ENCODE measurements around the gene ARNT2. TPM values are rescaled to one million over a fixed set of nuclear protein-coding genes. Genes with fewer than 3 reads are reported as not detected.

Gene ARNT2
- total RNA-seq, 1 experiment from 2014 or later = 16.8 TPM

DNA sequence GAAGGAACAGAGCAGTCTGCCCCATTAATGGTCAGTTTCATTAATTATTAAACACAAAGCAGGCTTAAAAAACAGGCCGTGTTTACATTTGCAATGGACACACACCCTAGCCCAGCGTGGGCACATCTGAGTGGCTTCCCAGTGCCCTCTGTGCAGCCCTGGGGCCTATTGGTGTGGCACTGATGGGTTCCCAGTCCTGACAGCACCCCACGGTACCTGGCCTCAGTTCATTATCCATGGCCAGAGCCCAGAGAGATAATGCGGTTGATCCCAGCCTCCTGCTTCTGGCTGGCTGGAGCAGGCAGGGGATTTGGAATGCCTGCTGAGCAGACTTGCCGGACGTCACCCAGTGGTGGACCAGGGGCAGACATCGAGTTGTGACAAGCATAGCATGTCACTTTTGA, 180.4 kb downstream of the ARNT2 start:
- Histone ChIP-seq H3K27ac (ENCODE audit: low read length) (no peak overlapping the region), H3K4me3 (ENCODE audit: low read depth in 2 of 2, low read length in 2 of 2) (no peak overlapping the region), H3K4me1 (ENCODE audit: control insufficient read depth, insufficient read depth, low read length) (no peaks in the 10 kb centered on the region), H3K27me3 (ENCODE audit: control insufficient read depth, insufficient read depth, low read length) (no peaks in the 10 kb centered on the region; the same call in 1 of the 2 replicates), H3K36me3 (ENCODE audit: control insufficient read depth, insufficient read depth, low read length) (no peaks in the 10 kb centered on the region), H3K9me3 (ENCODE audit: control insufficient read depth, insufficient read depth, low read depth, low read length) (no peaks in the 10 kb centered on the region)
- ChIA-PET CTCF (interaction anchor here (1.2 kb wide), 1 partner anchor 17 kb away, joined by 9 read pairs; no protein-coding TSS in a partner anchor), POLR2A (no interaction called here)
- intact Hi-C loops (cut with micrococcal nuclease; ENCODE audit: unreplicated experiment) (no loop called here), in situ Hi-C loops (cut with HindIII; ENCODE audit: low pct_unique_long_range_greater_than_20kb, low sequenced_read_pairs) (no loop called here)
- TF ChIP-seq SIN3A (IDR thresholded peaks at IDR 0.05; ENCODE audit: borderline replicate concordance, insufficient read depth, low read depth, low read length) = no peak
- TF ChIP-seq REST (IDR thresholded peaks at IDR 0.05; ENCODE audit: insufficient read depth in 1 of 2, low read depth in 2 of 2, low read length in 1 of 2) = no peak
- no peak for TF ChIP-seq POLR2AphosphoS5 (IDR thresholded peaks at IDR 0.05; ENCODE audit: low read depth, low read length)
- TF ChIP-seq, protein P1, sequence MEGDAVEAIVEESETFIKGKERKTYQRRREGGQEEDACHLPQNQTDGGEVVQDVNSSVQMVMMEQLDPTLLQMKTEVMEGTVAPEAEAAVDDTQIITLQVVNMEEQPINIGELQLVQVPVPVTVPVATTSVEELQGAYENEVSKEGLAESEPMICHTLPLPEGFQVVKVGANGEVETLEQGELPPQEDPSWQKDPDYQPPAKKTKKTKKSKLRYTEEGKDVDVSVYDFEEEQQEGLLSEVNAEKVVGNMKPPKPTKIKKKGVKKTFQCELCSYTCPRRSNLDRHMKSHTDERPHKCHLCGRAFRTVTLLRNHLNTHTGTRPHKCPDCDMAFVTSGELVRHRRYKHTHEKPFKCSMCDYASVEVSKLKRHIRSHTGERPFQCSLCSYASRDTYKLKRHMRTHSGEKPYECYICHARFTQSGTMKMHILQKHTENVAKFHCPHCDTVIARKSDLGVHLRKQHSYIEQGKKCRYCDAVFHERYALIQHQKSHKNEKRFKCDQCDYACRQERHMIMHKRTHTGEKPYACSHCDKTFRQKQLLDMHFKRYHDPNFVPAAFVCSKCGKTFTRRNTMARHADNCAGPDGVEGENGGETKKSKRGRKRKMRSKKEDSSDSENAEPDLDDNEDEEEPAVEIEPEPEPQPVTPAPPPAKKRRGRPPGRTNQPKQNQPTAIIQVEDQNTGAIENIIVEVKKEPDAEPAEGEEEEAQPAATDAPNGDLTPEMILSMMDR (IDR thresholded peaks at IDR 0.05) = no peak
- TF ChIP-seq TCF7L2 (IDR thresholded peaks at IDR 0.05; ENCODE audit: low read depth, low read length) = no peak
- no TSS peak for BruUV-seq (replicated peaks)
- ATAC-seq (0 out of 2 replicates have a peak, but pooled peaks have one; percentile 31), DNase-seq (ENCODE audit: low read depth, low spot score) (no peak)

DNA sequence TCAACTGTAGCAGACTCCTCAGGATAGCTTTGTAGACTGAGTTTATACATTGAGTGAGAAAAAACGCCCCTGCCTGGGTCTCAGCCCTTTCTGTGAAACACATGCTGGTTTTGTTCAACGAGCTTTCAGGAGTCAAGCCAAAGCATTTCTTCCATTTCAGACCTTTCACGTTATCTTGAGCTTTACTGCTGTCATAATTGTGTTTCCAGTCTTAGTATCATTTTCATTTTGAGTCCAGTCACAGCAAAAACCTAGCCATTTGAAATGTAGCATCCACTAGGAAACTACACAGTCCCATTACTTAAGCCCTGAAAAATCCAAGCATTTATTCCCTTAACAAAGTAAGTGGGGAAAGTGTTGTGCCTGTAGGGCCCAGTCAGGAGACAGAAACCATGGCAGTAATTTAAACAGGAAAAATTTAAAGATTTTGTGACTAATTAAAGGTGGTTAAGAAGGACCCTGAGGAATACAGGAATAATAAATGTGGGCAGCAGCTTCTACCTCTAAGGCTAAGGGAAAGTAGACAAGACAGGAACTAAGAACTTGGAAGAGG, 180.9 kb downstream of the ARNT2 start:
- Histone ChIP-seq H3K27me3 (ENCODE audit: control insufficient read depth, insufficient read depth, low read length) (no peaks in the 10 kb centered on the region; the same call in 1 of the 2 replicates), H3K36me3 (ENCODE audit: control insufficient read depth, insufficient read depth, low read length) (no peaks in the 10 kb centered on the region), H3K9me3 (ENCODE audit: control insufficient read depth, insufficient read depth, low read depth, low read length) (no peaks in the 10 kb centered on the region), H3K4me1 (ENCODE audit: control insufficient read depth, insufficient read depth, low read length) (no peaks in the 10 kb centered on the region), H3K27ac (ENCODE audit: low read length) (no peak overlapping the region), H3K4me3 (ENCODE audit: low read depth in 2 of 2, low read length in 2 of 2) (no peak overlapping the region)
- intact Hi-C loops (cut with micrococcal nuclease; ENCODE audit: unreplicated experiment) = no loop called here
- ATAC-seq = no peak
- TF ChIP-seq REST (IDR thresholded peaks at IDR 0.05; ENCODE audit: insufficient read depth in 1 of 2, low read depth in 2 of 2, low read length in 1 of 2) (no peak), POLR2AphosphoS5 (IDR thresholded peaks at IDR 0.05; ENCODE audit: low read depth, low read length) (no peak), SIN3A (IDR thresholded peaks at IDR 0.05; ENCODE audit: borderline replicate concordance, insufficient read depth, low read depth, low read length) (no peak), TCF7L2 (IDR thresholded peaks at IDR 0.05; ENCODE audit: low read depth, low read length) (no peak)
- TF ChIP-seq, protein P1 (IDR thresholded peaks at IDR 0.05) = no peak
- in situ Hi-C loops (cut with HindIII; ENCODE audit: low pct_unique_long_range_greater_than_20kb, low sequenced_read_pairs) = no loop called here
- CTCF ChIA-PET = interaction anchor here (1.2 kb wide), 1 partner anchor 17 kb away, joined by 9 read pairs; no protein-coding TSS in a partner anchor
- no peak for DNase-seq (ENCODE audit: low read depth, low spot score)
- BruUV-seq (replicated peaks) = no TSS peak
- POLR2A ChIA-PET = no interaction called here
